Activated CD8-positive, alpha-beta memory T cell treated with anti-CD3 and anti-CD28 coated beads, Interleukin-2, amount 10 ng/mL, durations not matched to agents 7 days and 5 days (primary cell): ENCODE measurements around the gene TRAM2. TPM values are rescaled to one million over a fixed set of nuclear protein-coding genes. Genes with fewer than 3 reads are reported as not detected.

Experiments used
- ATAC-seq: fragments of 150-1000 bp; cut with Tn5 transposase; one replicate; pipeline ENCODE4 v1.10.0; 2021; ENCODE audit warnings: moderate library complexity
- CTCF ChIA-PET: fragments of 350-600 bp; sonication (Branson Sonifier 250); formaldehyde crosslinking; loops from one replicate; lab custom pipeline; 2021; ENCODE audit warnings: antibody characterized with exemption; lab: Charles Lee
- DNase-seq: peaks from one replicate; pipeline ENCODE4 v3.0.0-alpha.2; 2020
- H3K27ac Mint-ChIP-seq: one replicate; pipeline ENCODE4 v1.8.0; 2021; ENCODE audit warnings: mild to moderate bottlenecking, mixed read lengths
- H3K27me3 Mint-ChIP-seq: one replicate; pipeline ENCODE4 v1.8.0; 2021; ENCODE audit warnings: mixed read lengths
- H3K36me3 Mint-ChIP-seq: one replicate; pipeline ENCODE4 v1.8.0; 2021; ENCODE audit warnings: mild to moderate bottlenecking, mixed read lengths
- H3K4me1 Mint-ChIP-seq: one replicate; pipeline ENCODE4 v1.8.0; 2021; ENCODE audit warnings: mixed read lengths
- H3K4me3 Mint-ChIP-seq: one replicate; pipeline ENCODE4 v1.8.0; 2021; ENCODE audit warnings: mild to moderate bottlenecking, moderate library complexity, mixed read lengths
- H3K9me3 Mint-ChIP-seq: one replicate; pipeline ENCODE4 v1.8.0; 2022; ENCODE audit warnings: low read depth, mixed read lengths
- total RNA-seq, 2 experiments: library from RNA; stranded (reverse); gene quantifications; one replicate each; pipeline ENCODE4 v1.2.3, GENCODE V29; 2021

TRAM2 gene
- total RNA-seq, 2 experiments from 2014 or later = 1.7 to 2.8 TPM

- Mint-ChIP-seq H3K36me3 (peaks cover 1% of the 10 kb centered on the region), H3K27ac (no peak overlapping the region), H3K27me3 (peaks cover 8% of the 10 kb centered on the region), H3K4me1 (peaks cover 49% of the 10 kb centered on the region), H3K4me3 (no peak overlapping the region), H3K9me3 (no peaks in the 10 kb centered on the region)
- CTCF ChIA-PET = interaction anchor here (1.7 to 4.7 kb wide), 4 partner anchors 40 to 146 kb away, joined by 4 to 26 read pairs (median 6); partner anchors contain the start of gene TRAM2
- ATAC-seq = no peak
- no peak for DNase-seq
Observed at GRCh38 chr6:52536424-52536916, 40.4 kb downstream of the TRAM2 start.

GRCh38 chr6:52535711-52536423 lies 41.0 kb downstream of the TRAM2 start:
- peaks cover 49% of the 10 kb centered on the region for H3K4me1 Mint-ChIP-seq
- no peak for ATAC-seq
- DNase-seq = no peak
- peaks cover 8% of the 10 kb centered on the region for H3K27me3 Mint-ChIP-seq
- CTCF ChIA-PET = interaction anchor here (1.1 to 4.7 kb wide), 7 partner anchors 35 to 174 kb away, joined by 3 to 26 read pairs (median 5); partner anchors contain the start of genes PAQR8 and TRAM2
- peak overlapping the region; percentile 25 for H3K27ac Mint-ChIP-seq
- no peaks in the 10 kb centered on the region for H3K9me3 Mint-ChIP-seq
- H3K36me3 Mint-ChIP-seq = peaks cover 1% of the 10 kb centered on the region
- no peak overlapping the region for H3K4me3 Mint-ChIP-seq

DNA sequence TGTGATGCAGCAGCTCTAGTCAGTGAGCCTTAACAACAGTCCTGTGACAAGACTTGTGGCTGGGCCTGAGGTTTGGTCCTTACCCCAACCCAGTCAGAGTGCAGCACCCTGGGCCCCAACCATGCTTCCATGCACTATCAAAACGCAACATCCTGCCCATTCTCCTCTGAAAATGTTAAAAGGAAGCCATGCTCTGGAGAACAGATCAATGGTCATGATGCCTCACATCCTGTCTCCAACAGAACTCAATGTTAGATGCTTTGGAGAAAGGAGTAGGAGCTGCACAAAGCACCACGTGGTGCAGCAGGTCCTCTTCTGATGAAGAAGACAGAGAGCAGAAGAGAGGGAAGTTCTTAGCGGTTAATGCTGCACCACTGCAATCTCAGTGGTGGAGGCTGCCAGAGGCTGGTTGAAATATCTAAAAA lies 41.9 kb downstream of the TRAM2 start:
- Mint-ChIP-seq H3K27ac (peak overlapping the region; percentile 83), H3K4me3 (no peak overlapping the region), H3K27me3 (peaks cover 6% of the 10 kb centered on the region), H3K9me3 (no peaks in the 10 kb centered on the region), H3K36me3 (peaks cover 1% of the 10 kb centered on the region), H3K4me1 (peaks cover 49% of the 10 kb centered on the region)
- CTCF ChIA-PET = interaction anchor here (1.1 to 4.7 kb wide), 8 partner anchors 34 to 173 kb away, joined by 3 to 26 read pairs (median 4); partner anchors contain the start of genes PAQR8 and TRAM2
- ATAC-seq (peak; percentile 81), DNase-seq (peak; percentile 91)

- no peaks in the 10 kb centered on the region for H3K9me3 Mint-ChIP-seq
- H3K36me3 Mint-ChIP-seq = no peaks in the 10 kb centered on the region
- H3K27me3 Mint-ChIP-seq = no peaks in the 10 kb centered on the region
- H3K4me1 Mint-ChIP-seq = peaks cover 49% of the 10 kb centered on the region
- CTCF ChIA-PET = interaction anchor here (1.2 to 4.7 kb wide), 5 partner anchors 34 to 129 kb away, joined by 3 to 26 read pairs (median 5); partner anchors contain the start of gene TRAM2
- ATAC-seq = no peak
- DNase-seq = no peak
- H3K27ac Mint-ChIP-seq = no peak overlapping the region
- no peak overlapping the region for H3K4me3 Mint-ChIP-seq
Observed at GRCh38 chr6:52534363-52534762, 42.5 kb downstream of the TRAM2 start.

GRCh38 chr6:52533491-52533890 lies 43.4 kb downstream of the TRAM2 start:
- ATAC-seq = no peak
- CTCF ChIA-PET = interaction anchor here (4.7 kb wide), 1 partner anchor 43 kb away, joined by 26 read pairs; the partner anchor contains the start of gene TRAM2
- H3K27me3 Mint-ChIP-seq = no peaks in the 10 kb centered on the region
- peaks cover 47% of the 10 kb centered on the region for H3K4me1 Mint-ChIP-seq
- H3K4me3 Mint-ChIP-seq = no peak overlapping the region
- no peak for DNase-seq
- no peaks in the 10 kb centered on the region for H3K9me3 Mint-ChIP-seq
- H3K36me3 Mint-ChIP-seq = no peaks in the 10 kb centered on the region
- no peak overlapping the region for H3K27ac Mint-ChIP-seq

- H3K27ac Mint-ChIP-seq = no peak overlapping the region
- no peak overlapping the region for H3K4me3 Mint-ChIP-seq
- no peak for ATAC-seq
- CTCF ChIA-PET = no interaction called here
- H3K4me1 Mint-ChIP-seq = peaks cover 37% of the 10 kb centered on the region
- no peaks in the 10 kb centered on the region for H3K36me3 Mint-ChIP-seq
- DNase-seq = no peak
- H3K27me3 Mint-ChIP-seq = no peaks in the 10 kb centered on the region
- H3K9me3 Mint-ChIP-seq = no peaks in the 10 kb centered on the region
Observed at GRCh38 chr6:52532457-52532856, 44.4 kb downstream of the TRAM2 start.

DNA sequence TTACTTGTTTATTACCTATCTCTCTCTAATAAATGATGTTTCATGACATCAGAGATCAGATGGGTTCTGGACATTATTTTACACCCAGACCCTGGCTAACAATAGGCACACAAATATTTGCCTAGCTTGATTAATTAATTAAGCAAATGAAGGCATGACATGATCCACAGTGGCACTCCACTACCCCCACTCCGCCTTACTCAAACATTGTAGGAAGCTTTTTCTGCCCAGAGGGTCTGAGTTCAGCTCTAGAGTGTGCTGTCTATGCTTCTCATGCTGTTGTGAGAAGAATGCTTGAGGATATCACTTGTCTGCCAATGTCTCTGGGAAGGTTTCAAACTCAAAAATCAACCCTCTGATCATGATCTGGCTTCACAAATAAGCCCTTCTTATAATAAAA lies 45.0 kb downstream of the TRAM2 start:
- H3K36me3 Mint-ChIP-seq = no peaks in the 10 kb centered on the region
- H3K27ac Mint-ChIP-seq = no peak overlapping the region
- DNase-seq (no peak), ATAC-seq (no peak)
- peaks cover 30% of the 10 kb centered on the region for H3K4me1 Mint-ChIP-seq
- no peaks in the 10 kb centered on the region for H3K27me3 Mint-ChIP-seq
- no peak overlapping the region for H3K4me3 Mint-ChIP-seq
- CTCF ChIA-PET = no interaction called here
- H3K9me3 Mint-ChIP-seq = no peaks in the 10 kb centered on the region

DNA sequence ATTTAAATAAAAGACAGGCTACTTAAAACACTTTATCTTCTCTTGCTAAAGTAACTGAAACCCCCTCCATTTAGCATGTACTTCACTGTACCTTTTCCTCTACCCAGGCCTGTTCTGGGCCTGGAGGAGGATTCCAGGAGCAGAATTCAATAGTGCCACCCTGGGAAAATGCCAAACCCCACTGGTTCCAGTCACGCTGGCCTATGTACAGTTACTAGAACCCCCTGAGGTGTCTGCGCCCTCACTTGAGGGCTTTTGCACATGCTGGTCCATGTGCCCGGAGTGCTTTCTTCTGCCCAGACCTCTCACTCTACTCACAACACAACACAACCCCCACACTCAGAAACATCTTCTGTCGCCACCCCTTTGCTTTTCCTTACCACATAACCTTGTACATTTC lies 45.5 kb downstream of the TRAM2 start:
- no peak for ATAC-seq
- H3K27ac Mint-ChIP-seq = no peak overlapping the region
- no peak overlapping the region for H3K4me3 Mint-ChIP-seq
- DNase-seq = no peak
- H3K27me3 Mint-ChIP-seq = no peaks in the 10 kb centered on the region
- H3K4me1 Mint-ChIP-seq = peaks cover 26% of the 10 kb centered on the region
- CTCF ChIA-PET = interaction anchor here (0.6 kb wide), 1 partner anchor 72 kb away, joined by 4 read pairs; no protein-coding TSS in a partner anchor
- H3K36me3 Mint-ChIP-seq = no peaks in the 10 kb centered on the region
- H3K9me3 Mint-ChIP-seq = no peaks in the 10 kb centered on the region

DNA sequence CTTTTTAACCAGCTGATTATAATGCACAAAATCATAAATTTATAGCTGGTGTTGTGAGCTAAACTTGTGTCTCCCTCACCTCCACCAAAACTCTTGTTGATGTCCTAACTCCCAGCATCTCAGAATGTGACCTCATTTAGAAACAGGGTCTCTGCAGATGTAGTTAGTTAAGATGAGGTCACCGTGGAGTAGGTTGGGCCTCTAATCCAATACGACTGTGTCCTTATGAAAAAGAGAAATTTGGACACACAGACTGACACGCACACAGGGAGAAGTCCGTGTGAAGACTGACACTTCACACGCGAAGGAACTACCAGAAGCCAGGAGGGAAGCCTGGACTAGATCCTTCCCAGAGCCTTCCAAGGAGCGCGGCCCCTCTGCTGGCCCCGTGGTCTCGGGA lies 46.5 kb downstream of the TRAM2 start:
- ATAC-seq = no peak
- no peak overlapping the region for H3K27ac Mint-ChIP-seq
- H3K4me1 Mint-ChIP-seq = peaks cover 20% of the 10 kb centered on the region
- no peak for DNase-seq
- CTCF ChIA-PET = interaction anchor here (1.2 kb wide), 1 partner anchor 16 kb away, joined by 4 read pairs; no protein-coding TSS in a partner anchor
- H3K4me3 Mint-ChIP-seq = no peak overlapping the region
- no peaks in the 10 kb centered on the region for H3K27me3 Mint-ChIP-seq
- H3K9me3 Mint-ChIP-seq = no peaks in the 10 kb centered on the region
- no peaks in the 10 kb centered on the region for H3K36me3 Mint-ChIP-seq

DNA sequence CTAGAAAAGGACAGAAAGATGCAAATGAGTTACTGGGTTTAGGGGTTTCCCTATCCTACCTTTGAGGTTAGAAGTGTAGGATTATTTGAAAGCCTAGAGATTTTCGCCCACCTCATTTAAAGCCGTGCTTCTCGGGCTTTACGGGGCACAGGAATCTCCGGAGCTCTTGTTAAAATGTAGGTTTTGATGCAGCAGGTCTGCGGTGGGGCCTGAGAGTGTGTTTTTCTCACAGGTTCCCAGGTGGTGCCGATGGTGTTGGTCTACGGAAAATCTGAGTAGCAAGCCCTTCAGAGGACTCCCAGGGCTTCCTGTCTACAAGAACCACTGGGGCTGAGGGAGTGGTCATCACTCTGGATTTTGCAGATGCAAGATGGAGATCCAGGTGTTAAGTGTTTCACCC lies 47.5 kb downstream of the TRAM2 start:
- H3K27ac Mint-ChIP-seq = no peak overlapping the region
- no peak overlapping the region for H3K4me3 Mint-ChIP-seq
- no peak for ATAC-seq
- no peaks in the 10 kb centered on the region for H3K27me3 Mint-ChIP-seq
- no peaks in the 10 kb centered on the region for H3K36me3 Mint-ChIP-seq
- CTCF ChIA-PET = interaction anchor here (1.2 kb wide), 1 partner anchor 15 kb away, joined by 4 read pairs; no protein-coding TSS in a partner anchor
- H3K9me3 Mint-ChIP-seq = no peaks in the 10 kb centered on the region
- H3K4me1 Mint-ChIP-seq = peaks cover 9% of the 10 kb centered on the region
- DNase-seq = no peak

GRCh38 chr6:52527436-52527835 lies 49.4 kb downstream of the TRAM2 start:
- Mint-ChIP-seq H3K27ac (no peak overlapping the region), H3K27me3 (no peaks in the 10 kb centered on the region), H3K9me3 (no peaks in the 10 kb centered on the region), H3K4me3 (no peak overlapping the region), H3K4me1 (peaks cover 7% of the 10 kb centered on the region), H3K36me3 (no peaks in the 10 kb centered on the region)
- DNase-seq (no peak), ATAC-seq (no peak)
- CTCF ChIA-PET = no interaction called here

- no peak overlapping the region for H3K4me3 Mint-ChIP-seq
- DNase-seq (no peak), ATAC-seq (no peak)
- no peaks in the 10 kb centered on the region for H3K27me3 Mint-ChIP-seq
- H3K4me1 Mint-ChIP-seq = peaks cover 7% of the 10 kb centered on the region
- no peak overlapping the region for H3K27ac Mint-ChIP-seq
- H3K36me3 Mint-ChIP-seq = no peaks in the 10 kb centered on the region
- CTCF ChIA-PET = no interaction called here
- no peaks in the 10 kb centered on the region for H3K9me3 Mint-ChIP-seq
Observed at GRCh38 chr6:52526634-52527033, 50.2 kb downstream of the TRAM2 start.

DNA sequence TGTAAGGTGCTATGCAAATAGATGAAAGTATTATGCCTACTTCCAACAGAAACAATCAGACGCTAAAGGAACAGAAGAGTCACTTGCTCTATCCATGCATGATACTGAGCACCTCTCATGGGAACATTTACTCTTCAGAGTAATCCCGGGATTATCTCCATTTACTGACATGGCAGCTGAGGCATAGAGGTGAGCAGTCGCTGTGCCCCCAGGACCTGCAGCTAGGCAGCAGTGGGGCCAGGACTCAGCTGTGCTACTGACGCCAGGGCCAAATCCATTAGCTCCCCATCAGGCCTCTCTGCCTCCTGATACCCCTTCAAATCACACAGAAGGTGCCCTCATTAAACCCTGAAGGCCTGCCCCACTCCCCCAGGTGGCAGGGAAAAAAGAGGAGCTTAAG lies 51.9 kb downstream of the TRAM2 start:
- H3K4me1 Mint-ChIP-seq = peaks cover 7% of the 10 kb centered on the region
- no peaks in the 10 kb centered on the region for H3K9me3 Mint-ChIP-seq
- H3K36me3 Mint-ChIP-seq = no peaks in the 10 kb centered on the region
- DNase-seq (no peak), ATAC-seq (no peak)
- no peak overlapping the region for H3K27ac Mint-ChIP-seq
- no peaks in the 10 kb centered on the region for H3K27me3 Mint-ChIP-seq
- H3K4me3 Mint-ChIP-seq = no peak overlapping the region
- CTCF ChIA-PET = interaction anchor here (1.0 kb wide), 1 partner anchor 127 kb away, joined by 3 read pairs; no protein-coding TSS in a partner anchor
